ENCODE data around the gene VAPB. TPM values are rescaled to one million over a fixed set of nuclear protein-coding genes. Genes with fewer than 3 reads are reported as not detected.

VAPB gene
- polyA plus RNA-seq, 1 donor (not counting 4 experiments of a cell fraction or from before 2014, with no cell fraction given) = 38.0 TPM

- Histone ChIP-seq H3K9me3 (ENCODE audit: control insufficient read depth, low read depth, low read length) (peaks cover 2% of the 10 kb centered on the region), H3K9ac (ENCODE audit: control insufficient read depth, extremely low read depth, insufficient read depth, low read length) (no peak overlapping the region), H3K27ac (ENCODE audit: control insufficient read depth, insufficient read depth, low read length) (no peak overlapping the region), H4K20me1 (ENCODE audit: control insufficient read depth, extremely low read depth, insufficient read depth, low read length) (no peaks in the 10 kb centered on the region), H2AFZ (ENCODE audit: control insufficient read depth, low read length) (no peak overlapping the region), H3K4me3 (ENCODE audit: control insufficient read depth in 2 of 3, extremely low read depth in 1 of 3, insufficient read depth in 2 of 3, low read depth in 1 of 3, low read length in 3 of 3) (no peak overlapping the region), H3K4me1 (ENCODE audit: control insufficient read depth, extremely low read depth, insufficient read depth, low read length) (no peaks in the 10 kb centered on the region), H3K79me2 (ENCODE audit: control insufficient read depth, insufficient read depth, low read length) (no peaks in the 10 kb centered on the region), H3K9me1 (ENCODE audit: control insufficient read depth, extremely low read depth, insufficient read depth, low read length) (no peaks in the 10 kb centered on the region), H3K36me3 (ENCODE audit: control insufficient read depth in 2 of 2, extremely low read depth in 1 of 2, insufficient read depth in 2 of 2, low read length in 2 of 2) (no peaks in the 10 kb centered on the region), H3K27me3 (ENCODE audit: control insufficient read depth, extremely low read depth, insufficient read depth, low read length) (no peaks in the 10 kb centered on the region), H3K4me2 (ENCODE audit: control insufficient read depth, extremely low read depth, insufficient read depth, low read depth, low read length) (no peak overlapping the region)
- DNase-seq (ENCODE audit: low read depth, low spot score) (no peak), FAIRE-seq (no peak)
- no peak for TF ChIP-seq CTCF (optimal IDR thresholded peaks at IDR 0.05 in 1 of 3, IDR thresholded peaks at IDR 0.05 in 1 of 3, conservative IDR thresholded peaks at IDR 0.05 in 1 of 3; ENCODE audit: extremely low read depth in 1 of 3, insufficient read depth in 2 of 3, low read length in 3 of 3)
- no peak for TF ChIP-seq EZH2 (IDR thresholded peaks at IDR 0.05; ENCODE audit: low read length)
- dilution Hi-C loops (cut with MboI; ENCODE audit: extremely low pct_ligation_motif_present, low sequenced_read_pairs) = no loop called here
Measured at GRCh38 chr20:58479726-58480440, 90.9 kb downstream of the VAPB start.

- peaks cover 2% of the 10 kb centered on the region for H3K9me3 ChIP-seq (ENCODE audit: control insufficient read depth, low read depth, low read length)
- no peak for TF ChIP-seq EZH2 (IDR thresholded peaks at IDR 0.05; ENCODE audit: low read length)
- no peaks in the 10 kb centered on the region for H3K4me1 ChIP-seq (ENCODE audit: control insufficient read depth, extremely low read depth, insufficient read depth, low read length)
- DNase-seq (ENCODE audit: low read depth, low spot score) (no peak), FAIRE-seq (no peak)
- H3K9ac ChIP-seq (ENCODE audit: control insufficient read depth, extremely low read depth, insufficient read depth, low read length) = no peak overlapping the region
- H3K27me3 ChIP-seq (ENCODE audit: control insufficient read depth, extremely low read depth, insufficient read depth, low read length) = no peaks in the 10 kb centered on the region
- no peak overlapping the region for H3K27ac ChIP-seq (ENCODE audit: control insufficient read depth, insufficient read depth, low read length)
- no peaks in the 10 kb centered on the region for H3K36me3 ChIP-seq (ENCODE audit: control insufficient read depth in 2 of 2, extremely low read depth in 1 of 2, insufficient read depth in 2 of 2, low read length in 2 of 2)
- dilution Hi-C loops (cut with MboI; ENCODE audit: extremely low pct_ligation_motif_present, low sequenced_read_pairs) = no loop called here
- H3K4me2 ChIP-seq (ENCODE audit: control insufficient read depth, extremely low read depth, insufficient read depth, low read depth, low read length) = no peak overlapping the region
- no peaks in the 10 kb centered on the region for H4K20me1 ChIP-seq (ENCODE audit: control insufficient read depth, extremely low read depth, insufficient read depth, low read length)
- H3K79me2 ChIP-seq (ENCODE audit: control insufficient read depth, insufficient read depth, low read length) = no peaks in the 10 kb centered on the region
- H3K9me1 ChIP-seq (ENCODE audit: control insufficient read depth, extremely low read depth, insufficient read depth, low read length) = no peaks in the 10 kb centered on the region
- H3K4me3 ChIP-seq (ENCODE audit: control insufficient read depth in 2 of 3, extremely low read depth in 1 of 3, insufficient read depth in 2 of 3, low read depth in 1 of 3, low read length in 3 of 3) = no peak overlapping the region
- no peak overlapping the region for H2AFZ ChIP-seq (ENCODE audit: control insufficient read depth, low read length)
Measured at GRCh38 chr20:58480551-58481336, 91.7 kb downstream of the VAPB start.
